SK-N-SH treated with all-trans-retinoic acid at 6 μM for 48 hours (cell line): ENCODE results near the gene SCGB3A1.

ENCODE experiments used
- BACH2 ChIP-seq: fragments of 250-450 bp; sonication (Bioruptor Pico); IDR thresholded peaks from 2 replicates; pipeline ENCODE4 v1.9.0; 2021; ENCODE audit warnings: mild to moderate bottlenecking, borderline replicate concordance
- RARB ChIP-seq: fragments of 250-450 bp; sonication (Bioruptor Pico); IDR thresholded peaks from 2 replicates; pipeline ENCODE4 v1.8.0; 2021; ENCODE audit warnings: mild to moderate bottlenecking, moderate library complexity

- TF ChIP-seq BACH2 = no peak
- no peak for TF ChIP-seq RARB
Observed at GRCh38 chr5:180629831-180630382, 38.6 kb upstream of the SCGB3A1 start.
